Left colon (tissue), 2 donors: ENCODE data around the gene DDX11. TPM values are rescaled to one million over a fixed set of nuclear protein-coding genes. Genes with fewer than 3 reads are reported as not detected.

Source experiments
- total RNA-seq, 2 donors: library from RNA; stranded (reverse); fragmentation: NEBNext Ultra II Directional; extraction: Animal tissue kit (Norgen Biotek cat#: 25700); gene quantifications; one replicate each; pipeline ENCODE4 v1.2.1, GENCODE V29; 2021
- donor health status: DM: no; HTN: no; CAD: no.
- donor health status: DM: yes; HTN: yes; CAD: no.

The DDX11 gene
- total RNA-seq, 2 donors from 2014 or later, result 15.5 to 51.4 TPM

Other genes starting within 250 kb of the DDX11 start
- gene TSPAN11, start 147.1 kb upstream of the DDX11 start, total RNA-seq, result 1 to 10 TPM; 2.7 to 4.6 TPM